Duodenal mucosa (tissue), 2 donors: ENCODE results near the gene BTBD9.

Experiments
- H3K27ac ChIP-seq: one replicate; pipeline ENCODE4 v1.7.0; 2013; ENCODE audit warnings: low read depth, low read length
- H3K27me3 ChIP-seq, 2 donors: one replicate each; pipeline ENCODE4 v1.7.0; 2013; ENCODE audit warnings: low read length in 2 of 2, control low read depth in 1 of 2; ENCODE audit not compliant: insufficient read depth in 2 of 2, control insufficient read depth in 1 of 2
- H3K36me3 ChIP-seq, 2 donors: one replicate each; pipeline ENCODE4 v1.7.0; 2013; ENCODE audit warnings: low read length in 2 of 2, control low read depth in 1 of 2; ENCODE audit not compliant: insufficient read depth in 2 of 2, control insufficient read depth in 1 of 2
- H3K4me1 ChIP-seq, 2 donors: one replicate each; pipeline ENCODE4 v1.7.0; 2013; ENCODE audit warnings: low read length in 2 of 2, control low read depth in 1 of 2; ENCODE audit not compliant: insufficient read depth in 2 of 2, control insufficient read depth in 1 of 2
- H3K4me3 ChIP-seq, 2 donors: one replicate each; pipeline ENCODE4 v1.7.0; 2013; ENCODE audit warnings: low read length in 2 of 2, low read depth in 1 of 2
- H3K9ac ChIP-seq, 2 donors: one replicate each; pipeline ENCODE4 v1.7.0; 2013; ENCODE audit warnings: low read length in 2 of 2, low read depth in 1 of 2
- H3K9me3 ChIP-seq, 2 donors: one replicate each; pipeline ENCODE4 v1.7.0; 2013; ENCODE audit warnings: low read length in 2 of 2, control low read depth in 1 of 2; ENCODE audit not compliant: control insufficient read depth in 1 of 2

BTBD9 gene

GRCh38 chr6:38144365-38144945 is 495.3 kb downstream of the BTBD9 start:
- peaks cover 5 to 19% of the 10 kb centered on the region in 2 donors for H3K36me3 ChIP-seq
- no peaks in the 10 kb centered on the region for H3K4me1 ChIP-seq
- no peak overlapping the region for H3K9ac ChIP-seq
- no peaks in the 10 kb centered on the region for H3K9me3 ChIP-seq
- no peaks in the 10 kb centered on the region for H3K27me3 ChIP-seq
- no peak overlapping the region for H3K27ac ChIP-seq
- H3K4me3 ChIP-seq, result no peak overlapping the region

GRCh38 chr6:38143191-38144150 is 496.3 kb downstream of the BTBD9 start:
- Histone ChIP-seq H3K4me1 (no peaks in the 10 kb centered on the region), H3K9ac (no peak overlapping the region), H3K4me3 (no peak overlapping the region), H3K36me3 (peaks cover 5 to 19% of the 10 kb centered on the region in 2 donors), H3K27ac (no peak overlapping the region), H3K9me3 (no peaks in the 10 kb centered on the region), H3K27me3 (no peaks in the 10 kb centered on the region)

GRCh38 chr6:38142178-38142902 is 497.4 kb downstream of the BTBD9 start:
- Histone ChIP-seq H3K9me3 (no peaks in the 10 kb centered on the region), H3K4me3 (no peak overlapping the region), H3K4me1 (no peaks in the 10 kb centered on the region), H3K36me3 (peaks cover 5 to 19% of the 10 kb centered on the region in 2 donors), H3K27ac (no peak overlapping the region), H3K9ac (no peak overlapping the region), H3K27me3 (no peaks in the 10 kb centered on the region)

GRCh38 chr6:38141716-38142115 is 498.0 kb downstream of the BTBD9 start:
- Histone ChIP-seq H3K36me3 (peaks cover 5 to 19% of the 10 kb centered on the region in 2 donors), H3K27me3 (no peaks in the 10 kb centered on the region), H3K9ac (no peak overlapping the region), H3K4me1 (no peaks in the 10 kb centered on the region), H3K27ac (no peak overlapping the region), H3K9me3 (no peaks in the 10 kb centered on the region), H3K4me3 (no peak overlapping the region)

GRCh38 chr6:38141085-38141484 is 498.6 kb downstream of the BTBD9 start:
- H3K9ac ChIP-seq, result no peak overlapping the region
- no peaks in the 10 kb centered on the region for H3K27me3 ChIP-seq
- H3K36me3 ChIP-seq, result peaks cover 0 to 16% of the 10 kb centered on the region in 2 donors
- H3K9me3 ChIP-seq, result no peaks in the 10 kb centered on the region
- H3K4me3 ChIP-seq, result no peak overlapping the region
- H3K27ac ChIP-seq, result no peak overlapping the region
- no peaks in the 10 kb centered on the region for H3K4me1 ChIP-seq

GRCh38 chr6:38138374-38138773 is 501.4 kb downstream of the BTBD9 start:
- no peak overlapping the region for H3K4me3 ChIP-seq
- peaks cover 0 to 8% of the 10 kb centered on the region in 2 donors for H3K36me3 ChIP-seq
- H3K9me3 ChIP-seq, result no peaks in the 10 kb centered on the region
- no peak overlapping the region for H3K9ac ChIP-seq
- no peaks in the 10 kb centered on the region for H3K27me3 ChIP-seq
- H3K27ac ChIP-seq, result no peak overlapping the region
- H3K4me1 ChIP-seq, result no peaks in the 10 kb centered on the region

- Histone ChIP-seq H3K36me3 (peaks cover 0 to 8% of the 10 kb centered on the region in 2 donors), H3K9ac (no peak overlapping the region), H3K9me3 (no peaks in the 10 kb centered on the region), H3K4me3 (no peak overlapping the region), H3K4me1 (no peaks in the 10 kb centered on the region), H3K27ac (no peak overlapping the region), H3K27me3 (no peaks in the 10 kb centered on the region)
These were observed 502.0 kb downstream of the BTBD9 start for GRCh38 chr6:38137608-38138265.

GRCh38 chr6:38136547-38136946 is 503.2 kb downstream of the BTBD9 start:
- Histone ChIP-seq H3K9me3 (no peaks in the 10 kb centered on the region), H3K4me3 (no peak overlapping the region), H3K36me3 (peaks cover 0 to 3% of the 10 kb centered on the region in 2 donors), H3K27ac (no peak overlapping the region), H3K9ac (no peak overlapping the region), H3K27me3 (no peaks in the 10 kb centered on the region), H3K4me1 (no peaks in the 10 kb centered on the region)

- H3K27me3 ChIP-seq, result no peaks in the 10 kb centered on the region
- no peaks in the 10 kb centered on the region for H3K9me3 ChIP-seq
- H3K36me3 ChIP-seq, result peaks cover 0 to 3% of the 10 kb centered on the region in 2 donors
- no peak overlapping the region for H3K4me3 ChIP-seq
- H3K9ac ChIP-seq, result no peak overlapping the region
- no peak overlapping the region for H3K27ac ChIP-seq
- H3K4me1 ChIP-seq, result no peaks in the 10 kb centered on the region
These were observed 505.0 kb downstream of the BTBD9 start for GRCh38 chr6:38134704-38135088.
